AG09319 (cell line): ENCODE measurements around the gene C9orf50.

Source experiments
- DNase-seq: peaks from one replicate; pipeline ENCODE4 v3.0.0-alpha.2; 2010; ENCODE audit warnings: low read depth; ENCODE audit errors: extremely low read depth
- CTCF ChIP-seq: IDR thresholded peaks from 2 replicates; pipeline ENCODE4 v1.5.1; 2011; ENCODE audit warnings: low read depth, mild to moderate bottlenecking, inconsistent platforms, low read length, moderate library complexity

The C9orf50 gene

DNA sequence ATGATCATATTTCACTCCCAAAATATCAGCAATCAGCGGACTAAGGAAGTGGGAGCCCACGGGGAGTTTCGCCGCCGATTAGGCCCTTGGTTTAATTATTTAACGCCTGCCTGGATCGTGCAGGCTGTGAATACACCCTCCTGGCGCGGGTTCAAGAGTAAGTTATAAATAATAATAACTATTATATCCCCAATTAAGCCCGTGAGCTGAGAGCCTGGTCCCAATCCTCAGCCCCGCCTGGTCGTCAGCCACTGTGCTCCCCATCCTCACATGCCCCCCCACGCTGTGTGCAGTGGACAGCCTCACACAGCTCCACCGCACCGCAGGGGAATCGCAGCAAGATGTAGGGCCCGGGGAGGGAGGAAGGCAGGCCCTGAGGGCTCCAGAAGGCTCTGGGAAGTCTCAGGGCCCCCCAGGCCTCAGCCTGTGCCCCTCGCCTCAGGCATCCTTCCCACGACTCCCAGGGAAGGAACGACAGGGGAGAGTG is 33.7 kb upstream of the C9orf50 start:
- DNase-seq, result no peak
- no peak for TF ChIP-seq CTCF

DNA sequence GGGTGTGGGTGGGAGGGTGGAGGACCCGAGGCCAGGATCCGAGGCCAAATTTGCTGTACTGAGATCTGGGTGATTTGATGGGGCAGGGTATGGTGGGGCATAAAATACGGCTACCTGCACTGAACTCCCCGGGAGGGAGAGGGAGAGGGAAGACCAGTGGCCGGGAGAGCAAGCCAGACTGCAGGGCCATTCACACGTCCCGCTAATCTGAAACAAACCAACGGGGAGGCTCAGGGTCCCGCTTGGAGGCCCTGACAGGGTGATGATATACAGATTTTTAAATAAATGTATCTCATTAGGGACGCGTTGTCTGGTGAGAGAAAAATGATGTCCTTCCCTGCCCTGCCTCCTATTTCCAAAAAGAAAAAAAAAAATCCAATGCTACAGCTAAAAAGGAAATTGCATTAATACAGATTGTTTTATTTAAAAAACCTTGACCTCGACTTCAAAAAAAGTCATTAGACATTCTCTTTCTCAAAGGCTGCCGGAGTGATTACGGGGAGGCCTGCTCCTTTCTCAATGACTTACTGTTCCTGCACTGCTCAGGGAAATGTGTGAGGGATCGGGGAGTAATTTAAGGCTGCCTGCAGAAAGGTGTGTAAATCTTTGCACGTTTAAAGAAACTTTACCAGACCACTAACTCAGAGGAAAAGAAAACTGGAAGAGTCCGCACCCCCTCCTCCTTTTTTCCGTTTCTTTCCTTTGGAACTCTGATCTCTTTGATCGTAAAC is 33.1 kb upstream of the C9orf50 start:
- no peak for TF ChIP-seq CTCF

DNA sequence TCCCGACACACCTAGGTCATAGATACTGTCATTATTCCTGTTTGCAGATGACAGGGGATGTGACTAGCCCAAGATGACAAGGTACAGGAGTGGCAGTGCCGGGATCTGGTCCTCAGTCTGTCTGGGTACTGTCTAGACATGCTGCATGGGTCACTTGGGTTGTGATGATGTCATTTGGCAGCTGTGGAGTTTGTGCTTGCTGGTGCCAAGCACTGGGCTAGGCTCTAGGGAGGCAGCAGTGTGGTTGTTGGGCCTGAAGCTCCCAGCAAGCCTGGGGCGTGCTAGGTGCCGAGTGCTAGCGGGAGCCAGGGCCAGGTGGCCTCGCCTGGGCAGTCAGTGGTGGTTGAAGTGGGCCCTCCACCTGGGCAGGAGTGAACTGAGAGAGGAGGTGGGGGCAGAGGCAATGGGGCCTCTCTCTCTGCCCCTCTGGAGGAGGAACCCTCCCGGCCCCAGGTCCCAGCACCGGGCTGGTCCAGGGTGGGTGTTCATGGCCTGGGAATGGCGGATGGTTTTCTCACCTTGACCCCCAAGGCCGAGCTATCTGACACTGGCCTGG is 29.9 kb upstream of the C9orf50 start:
- DNase-seq, result no peak
- TF ChIP-seq CTCF, result no peak

More for the DNA sequence above, 33.1 kb upstream of the C9orf50 start:
- DNase-seq, result no peak

DNA sequence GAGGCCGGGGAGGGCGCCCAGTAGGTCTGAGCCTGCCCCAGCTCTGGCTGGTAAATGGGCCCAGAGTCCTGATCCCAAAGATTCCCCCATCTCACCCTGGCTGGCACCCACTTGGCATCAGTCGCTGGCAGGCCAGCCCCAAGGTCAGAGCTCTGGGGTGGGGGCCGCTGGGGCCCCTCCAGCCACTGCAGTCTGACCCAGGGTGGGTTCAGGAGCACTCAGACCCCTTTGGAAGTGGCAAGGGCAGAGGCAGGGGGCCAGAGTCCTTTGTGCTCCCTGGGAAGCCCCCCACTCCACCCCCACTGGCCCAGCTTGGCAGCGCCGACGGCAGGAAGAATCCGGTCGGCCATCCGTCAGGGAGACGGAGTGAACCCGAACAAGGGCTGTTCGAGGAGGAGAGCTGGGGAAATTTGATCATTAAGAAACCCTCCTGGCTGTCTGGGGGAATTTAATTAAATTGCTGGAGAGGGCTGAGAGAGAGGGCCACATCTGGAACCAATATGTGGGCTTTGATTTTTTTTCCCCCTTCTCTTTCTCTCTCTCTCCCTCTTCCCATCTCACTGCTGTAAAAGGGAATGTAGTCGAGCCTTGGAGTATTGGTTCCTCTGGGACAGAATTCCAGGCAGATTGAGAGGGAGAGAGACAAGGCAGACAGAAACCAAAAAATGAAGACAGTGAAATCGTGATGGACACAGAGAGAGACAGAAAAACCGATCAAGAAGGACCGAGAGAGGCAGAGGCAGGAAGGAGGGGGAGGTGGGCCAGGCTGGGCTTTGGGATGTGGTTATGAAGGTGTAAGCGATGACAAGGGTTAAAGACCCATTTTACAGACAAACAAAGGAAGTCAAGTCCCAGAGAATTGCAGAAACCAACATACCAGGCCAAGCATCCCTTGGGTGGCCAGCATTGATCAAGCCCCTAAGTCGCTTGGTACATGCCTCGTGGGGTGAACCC is 29.1 kb upstream of the C9orf50 start:
- no peak for TF ChIP-seq CTCF
- DNase-seq, result no peak

- TF ChIP-seq CTCF, result no peak
- DNase-seq, result no peak
Observed at GRCh38 chr9:129648764-129649115, 27.8 kb upstream of the C9orf50 start.

- no peak for TF ChIP-seq CTCF
Observed at GRCh38 chr9:129648092-129648763, 27.3 kb upstream of the C9orf50 start.

More at GRCh38 chr9:129648092-129648763, 27.3 kb upstream of the C9orf50 start:
- DNase-seq, result no peak
